ENCODE measurements around the gene ZRANB1. TPM values are rescaled to one million over a fixed set of nuclear protein-coding genes. Genes with fewer than 3 reads are reported as not detected.

ZRANB1 gene
- total RNA-seq, 4 donors from 2014 or later: 14.9 to 55.3 (median 28.3) TPM

DNA sequence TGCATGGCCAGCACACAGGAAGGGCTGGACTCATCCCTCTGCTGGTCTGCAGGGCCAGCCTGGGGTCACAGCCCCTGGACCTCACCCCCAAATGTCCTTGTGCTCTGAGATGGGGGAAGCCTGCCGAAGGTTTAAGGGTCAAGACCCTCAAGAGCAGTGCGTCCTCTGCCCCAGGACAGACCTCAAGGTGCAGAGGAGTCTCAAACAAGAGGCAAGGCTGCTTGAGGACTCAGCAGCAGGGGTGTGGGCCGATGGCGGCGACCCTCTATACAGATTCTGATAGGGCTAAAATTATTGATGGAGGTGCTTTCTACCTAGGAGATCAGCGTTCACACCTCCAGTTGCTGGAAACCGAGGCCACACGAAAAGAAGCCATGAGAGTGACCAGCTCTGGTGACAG is 80.7 kb downstream of the ZRANB1 start:
- Histone ChIP-seq H3K4me3 (no peak overlapping the region), H3K4me1 (peaks cover 0 to 4% of the 10 kb centered on the region in 2 donors), H3K27me3 (no peaks in the 10 kb centered on the region), H3K9me3 (no peaks in the 10 kb centered on the region), H3K27ac (no peak overlapping the region), H3K36me3 (no peaks in the 10 kb centered on the region)
- DNase-seq: no peak
- intact Hi-C loops (cut with DNase I; ENCODE audit: low total_unique reads): no loop called here
- TF ChIP-seq, protein P1, sequence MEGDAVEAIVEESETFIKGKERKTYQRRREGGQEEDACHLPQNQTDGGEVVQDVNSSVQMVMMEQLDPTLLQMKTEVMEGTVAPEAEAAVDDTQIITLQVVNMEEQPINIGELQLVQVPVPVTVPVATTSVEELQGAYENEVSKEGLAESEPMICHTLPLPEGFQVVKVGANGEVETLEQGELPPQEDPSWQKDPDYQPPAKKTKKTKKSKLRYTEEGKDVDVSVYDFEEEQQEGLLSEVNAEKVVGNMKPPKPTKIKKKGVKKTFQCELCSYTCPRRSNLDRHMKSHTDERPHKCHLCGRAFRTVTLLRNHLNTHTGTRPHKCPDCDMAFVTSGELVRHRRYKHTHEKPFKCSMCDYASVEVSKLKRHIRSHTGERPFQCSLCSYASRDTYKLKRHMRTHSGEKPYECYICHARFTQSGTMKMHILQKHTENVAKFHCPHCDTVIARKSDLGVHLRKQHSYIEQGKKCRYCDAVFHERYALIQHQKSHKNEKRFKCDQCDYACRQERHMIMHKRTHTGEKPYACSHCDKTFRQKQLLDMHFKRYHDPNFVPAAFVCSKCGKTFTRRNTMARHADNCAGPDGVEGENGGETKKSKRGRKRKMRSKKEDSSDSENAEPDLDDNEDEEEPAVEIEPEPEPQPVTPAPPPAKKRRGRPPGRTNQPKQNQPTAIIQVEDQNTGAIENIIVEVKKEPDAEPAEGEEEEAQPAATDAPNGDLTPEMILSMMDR (IDR thresholded peaks at IDR 0.05): no peak
- TF ChIP-seq POLR2A (IDR thresholded peaks at IDR 0.05): no peak

DNA sequence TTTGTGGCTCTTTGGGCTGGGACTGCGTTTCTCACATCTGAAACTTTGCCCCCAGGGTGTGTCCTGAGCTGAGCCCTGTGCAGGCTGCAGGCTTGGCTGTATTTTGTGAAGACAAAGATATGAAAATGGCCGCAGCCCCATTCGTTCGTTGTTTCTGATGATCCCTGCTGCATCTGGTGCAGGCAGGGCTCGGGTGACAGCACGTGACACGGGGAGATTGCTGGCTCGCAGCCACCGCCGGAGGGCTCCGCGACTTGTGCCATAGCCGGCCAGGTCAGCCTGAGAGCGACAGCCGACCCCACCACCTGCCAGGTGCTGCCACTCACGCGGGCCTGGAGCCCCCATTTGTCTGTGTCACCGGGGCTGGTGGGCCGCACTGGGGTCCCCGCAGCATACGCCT is 81.3 kb downstream of the ZRANB1 start:
- no peaks in the 10 kb centered on the region for H3K4me1 ChIP-seq
- no peak overlapping the region for H3K4me3 ChIP-seq
- H3K36me3 ChIP-seq: no peaks in the 10 kb centered on the region
- H3K9me3 ChIP-seq: no peaks in the 10 kb centered on the region
- H3K27ac ChIP-seq: no peak overlapping the region
- no peak for DNase-seq
- no peak for TF ChIP-seq POLR2A (IDR thresholded peaks at IDR 0.05)
- TF ChIP-seq, protein P1 (IDR thresholded peaks at IDR 0.05): no peak
- intact Hi-C loops (cut with DNase I; ENCODE audit: low total_unique reads): no loop called here
- no peaks in the 10 kb centered on the region for H3K27me3 ChIP-seq

DNA sequence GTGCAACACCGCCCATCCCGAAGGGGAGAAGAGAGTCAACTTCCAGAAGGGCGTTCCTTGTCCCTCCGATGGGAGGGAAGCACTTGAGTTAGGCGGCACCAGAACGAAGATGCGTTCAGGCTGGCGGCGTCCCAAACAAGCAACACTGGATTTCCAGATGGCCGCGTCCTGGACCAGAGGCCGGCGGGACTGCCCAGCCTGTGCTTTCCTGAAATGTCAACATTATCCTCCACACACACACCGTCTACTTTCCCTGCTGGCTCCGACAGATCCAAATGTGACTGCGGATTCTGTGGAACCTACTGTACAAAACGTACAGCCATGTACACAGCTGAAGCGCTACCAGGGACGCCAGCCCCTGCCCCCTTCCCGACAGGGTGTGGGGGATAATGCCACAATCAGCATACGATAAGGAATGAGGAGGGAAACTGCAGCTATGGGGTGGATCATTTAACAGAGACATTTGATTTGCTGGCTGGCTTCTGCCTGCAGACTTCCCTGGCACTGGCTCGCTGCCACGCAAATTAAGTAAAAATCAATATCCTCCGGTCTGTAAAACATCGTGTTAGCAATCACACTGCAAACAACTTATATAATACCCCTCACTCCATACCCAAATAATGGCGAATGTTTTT is 82.1 kb downstream of the ZRANB1 start:
- intact Hi-C loops (cut with DNase I; ENCODE audit: low total_unique reads): no loop called here
- H3K27me3 ChIP-seq: no peaks in the 10 kb centered on the region
- peak overlapping the region in 1 of 2 donors; percentile 10 for H3K27ac ChIP-seq
- H3K4me3 ChIP-seq: no peak overlapping the region
- H3K9me3 ChIP-seq: no peaks in the 10 kb centered on the region
- H3K36me3 ChIP-seq: no peaks in the 10 kb centered on the region
- peak; percentile 60 to 64 for DNase-seq
- no peak for TF ChIP-seq POLR2A (IDR thresholded peaks at IDR 0.05)
- TF ChIP-seq, protein P1 (IDR thresholded peaks at IDR 0.05): no peak
- no peaks in the 10 kb centered on the region for H3K4me1 ChIP-seq

GRCh38 chr10:125024497-125025234 is 82.7 kb downstream of the ZRANB1 start:
- H3K4me1 ChIP-seq: no peaks in the 10 kb centered on the region
- intact Hi-C loops (cut with DNase I; ENCODE audit: low total_unique reads): no loop called here
- peak overlapping the region in 1 of 2 donors; percentile 10 for H3K27ac ChIP-seq
- H3K4me3 ChIP-seq: no peak overlapping the region
- H3K36me3 ChIP-seq: no peaks in the 10 kb centered on the region
- no peaks in the 10 kb centered on the region for H3K9me3 ChIP-seq
- H3K27me3 ChIP-seq: no peaks in the 10 kb centered on the region
- DNase-seq: no peak
- TF ChIP-seq, protein P1 (IDR thresholded peaks at IDR 0.05): no peak
- no peak for TF ChIP-seq POLR2A (IDR thresholded peaks at IDR 0.05)

- no peak for TF ChIP-seq POLR2A (IDR thresholded peaks at IDR 0.05)
- TF ChIP-seq, protein P1 (IDR thresholded peaks at IDR 0.05): no peak
- no peak overlapping the region for H3K27ac ChIP-seq
These were observed 83.4 kb downstream of the ZRANB1 start for GRCh38 chr10:125025341-125025740.

More at GRCh38 chr10:125025341-125025740, 83.4 kb downstream of the ZRANB1 start:
- intact Hi-C loops (cut with DNase I; ENCODE audit: low total_unique reads): no loop called here
- Histone ChIP-seq H3K9me3 (no peaks in the 10 kb centered on the region), H3K36me3 (no peaks in the 10 kb centered on the region), H3K4me1 (no peaks in the 10 kb centered on the region), H3K27me3 (no peaks in the 10 kb centered on the region), H3K4me3 (no peak overlapping the region)
- no peak for DNase-seq

Measured in uterus (tissue), 4 donors.